HEK293 (cell line): Measurements from ENCODE around the gene PCLO.

Source experiments
- CTCF ChIA-PET: fragments of 350-600 bp; formaldehyde crosslinking; extraction: SDS; loops from one replicate; lab custom pipeline; 2021; ENCODE audit warnings: antibody characterized with exemption; lab: Yijun Ruan, JAX
- POLR2A ChIA-PET: fragments of 300-600 bp; formaldehyde crosslinking; extraction: SDS; loops from one replicate; lab custom pipeline; 2020; ENCODE audit warnings: antibody characterized with exemption, inconsistent platforms; lab: Yijun Ruan, JAX
- H3K27ac ChIP-seq: fragments of 200-500 bp; sonication (Bioruptor generic); 2 replicates; pipeline ENCODE4 v1.5.1; 2014; ENCODE audit warnings: low read depth, low read length, control low read depth, inconsistent platforms; ENCODE audit errors: extremely low read depth
- H3K36me3 ChIP-seq, 2 experiments: fragments of 200-500 bp in 1 of 2; sonication (Bioruptor generic) in 1 of 2; 1 replicate in 1 of 2; 2 replicates in 1 of 2; pipeline ENCODE4 v1.5.1; 2014 to 2017; ENCODE audit warnings: inconsistent platforms in 2 of 2, low read length in 2 of 2; ENCODE audit not compliant: control insufficient read depth in 2 of 2, insufficient read depth in 1 of 2
- H3K4me1 ChIP-seq: fragments of 200-500 bp; sonication (Bioruptor generic); 2 replicates; pipeline ENCODE4 v1.5.1; 2014; ENCODE audit warnings: mild to moderate bottlenecking, low read length, inconsistent platforms; ENCODE audit not compliant: control insufficient read depth, insufficient read depth
- H3K4me3 ChIP-seq: 2 replicates; pipeline ENCODE4 v1.5.1; 2011; ENCODE audit warnings: low read depth, mild to moderate bottlenecking, control low read depth, low read length, moderate library complexity
- H3K9me3 ChIP-seq: fragments of 200-500 bp; sonication (Bioruptor generic); 2 replicates; pipeline ENCODE4 v1.5.1; 2014; ENCODE audit warnings: low read depth, low read length, inconsistent platforms; ENCODE audit not compliant: control insufficient read depth, insufficient read depth
- KLF16 ChIP-seq: fragments of 450-650 bp; formaldehyde crosslinking; IDR thresholded peaks from 2 replicates; pipeline ENCODE4 v1.5.1; 2017; ENCODE audit warnings: missing biosample characterization, missing genetic modification characterization
- KLF8 ChIP-seq: fragments of 450-650 bp; formaldehyde crosslinking; IDR thresholded peaks from 2 replicates; pipeline ENCODE4 v1.5.1; 2016; ENCODE audit warnings: missing biosample characterization, missing genetic modification characterization
- MZF1 ChIP-seq: fragments of 450-650 bp; formaldehyde crosslinking; IDR thresholded peaks from 2 replicates; pipeline ENCODE4 v1.5.1; 2017; ENCODE audit warnings: missing biosample characterization, missing genetic modification characterization, borderline replicate concordance
- PRDM2 ChIP-seq: fragments of 450-650 bp; formaldehyde crosslinking; IDR thresholded peaks from 2 replicates; pipeline ENCODE4 v1.5.1; 2016; ENCODE audit warnings: missing biosample characterization, missing genetic modification characterization, borderline replicate concordance
- SETDB1 ChIP-seq: IDR thresholded peaks from one replicate; pipeline ENCODE4 v1.6.1; 2017; ENCODE audit warnings: mild to moderate bottlenecking, low read length, moderate library complexity, mixed read lengths; ENCODE audit not compliant: insufficient read length
- YY1 ChIP-seq: fragments of 450-650 bp; formaldehyde crosslinking; IDR thresholded peaks from 2 replicates; pipeline ENCODE4 v1.5.1; 2018; ENCODE audit warnings: missing biosample characterization, missing genetic modification characterization
- ZBTB10 ChIP-seq: fragments of 450-650 bp; formaldehyde crosslinking; IDR thresholded peaks from 2 replicates; pipeline ENCODE4 v1.5.1; 2016; ENCODE audit warnings: missing biosample characterization, missing genetic modification characterization
- ZBTB8A ChIP-seq: fragments of 450-650 bp; formaldehyde crosslinking; IDR thresholded peaks from 2 replicates; pipeline ENCODE4 v1.5.1; 2016; ENCODE audit warnings: missing biosample characterization, missing genetic modification characterization
- ZFP41 ChIP-seq: fragments of 450-650 bp; formaldehyde crosslinking; IDR thresholded peaks from 2 replicates; pipeline ENCODE4 v1.5.1; 2016; ENCODE audit warnings: missing biosample characterization, missing genetic modification characterization, borderline replicate concordance
- ZNF112 ChIP-seq: fragments of 450-650 bp; formaldehyde crosslinking; IDR thresholded peaks from 2 replicates; pipeline ENCODE4 v1.5.0; 2017; ENCODE audit warnings: missing biosample characterization, missing genetic modification characterization
- ZNF121 ChIP-seq: fragments of 450-650 bp; formaldehyde crosslinking; IDR thresholded peaks from 2 replicates; pipeline ENCODE4 v1.5.1; 2016; ENCODE audit warnings: missing biosample characterization, missing genetic modification characterization
- ZNF18 ChIP-seq: fragments of 450-650 bp; formaldehyde crosslinking; IDR thresholded peaks from 2 replicates; pipeline ENCODE4 v1.5.1; 2016; ENCODE audit warnings: missing biosample characterization, missing genetic modification characterization
- ZNF202 ChIP-seq: fragments of 450-650 bp; formaldehyde crosslinking; IDR thresholded peaks from 2 replicates; pipeline ENCODE4 v1.5.1; 2016; ENCODE audit warnings: missing biosample characterization, missing genetic modification characterization, borderline replicate concordance
- ZNF211 ChIP-seq: fragments of 450-650 bp; formaldehyde crosslinking; IDR thresholded peaks from 2 replicates; pipeline ENCODE4 v1.5.1; 2016; ENCODE audit warnings: low read depth, missing biosample characterization, missing genetic modification characterization
- ZNF239 ChIP-seq: fragments of 450-650 bp; formaldehyde crosslinking; IDR thresholded peaks from 2 replicates; pipeline ENCODE4 v1.5.1; 2016; ENCODE audit warnings: missing biosample characterization, missing genetic modification characterization
- ZNF571 ChIP-seq: fragments of 450-650 bp; formaldehyde crosslinking; IDR thresholded peaks from 2 replicates; pipeline ENCODE4 v1.5.0; 2017; ENCODE audit warnings: missing biosample characterization, missing genetic modification characterization
- ZNF704 ChIP-seq: fragments of 450-650 bp; formaldehyde crosslinking; IDR thresholded peaks from 2 replicates; pipeline ENCODE4 v1.5.1; 2016; ENCODE audit warnings: missing biosample characterization, missing genetic modification characterization
- ZNF768 ChIP-seq: fragments of 450-650 bp; formaldehyde crosslinking; IDR thresholded peaks from 2 replicates; pipeline ENCODE4 v1.5.1; 2018; ENCODE audit warnings: missing biosample characterization, mild to moderate bottlenecking, missing genetic modification characterization

PCLO gene

GRCh38 chr7:82950436-82950835 is 212.2 kb downstream of the PCLO start:
- no peak overlapping the region for H3K4me3 ChIP-seq
- TF ChIP-seq ZNF704 (tag by site-specific recombination) (no peak), ZNF18 (tag by site-specific recombination) (no peak), KLF16 (no peak), MZF1 (tag by site-specific recombination) (no peak), PRDM2 (no peak), ZFP41 (no peak), ZNF202 (tag by site-specific recombination) (no peak), ZNF211 (tag by site-specific recombination) (no peak), ZBTB8A (tag by site-specific recombination) (no peak), ZNF121 (no peak), YY1 (tag by site-specific recombination) (no peak), ZNF768 (tag by site-specific recombination) (no peak), ZNF571 (tag by site-specific recombination) (no peak), ZNF239 (tag by site-specific recombination) (no peak), ZBTB10 (tag by site-specific recombination) (no peak), ZNF112 (tag by site-specific recombination) (no peak), SETDB1 (no peak), KLF8 (tag by site-specific recombination) (no peak)
- TF ChIP-seq, all 188 proteins: peak for 0
- H3K9me3 ChIP-seq, result no peaks in the 10 kb centered on the region
- CTCF ChIA-PET, result no interaction called here
- H3K4me1 ChIP-seq, result peaks cover 11% of the 10 kb centered on the region
- H3K36me3 ChIP-seq, result no peaks in the 10 kb centered on the region
- no peak overlapping the region for H3K27ac ChIP-seq
- POLR2A ChIA-PET, result no interaction called here
